Bronchial epithelial cell (primary cell): ENCODE data around the gene CTSC. TPM values are rescaled to one million over a fixed set of nuclear protein-coding genes. Genes with fewer than 3 reads are reported as not detected.

ENCODE experiments used
- DNase-seq: peaks from one replicate; pipeline ENCODE4 v3.0.0-alpha.2; 2010; ENCODE audit warnings: low read depth
- FAIRE-seq: peaks from 2 replicates; lab custom pipeline; 2011; peaks lifted over from hg19 to GRCh38; lab: Jason Lieb, UNC
- H3K27me3 ChIP-seq: 2 replicates; pipeline ENCODE4 v1.5.1; 2011; ENCODE audit warnings: low read length; ENCODE audit not compliant: control insufficient read depth, insufficient read depth
- H3K36me3 ChIP-seq: 2 replicates; pipeline ENCODE4 v1.5.1; 2011; ENCODE audit warnings: low read length; ENCODE audit not compliant: control insufficient read depth, insufficient read depth
- H3K4me3 ChIP-seq: 2 replicates; pipeline ENCODE4 v1.5.1; 2011; ENCODE audit warnings: mild to moderate bottlenecking, low read depth, low read length, control low read depth
- total RNA-seq: library from RNA; depleted of rRNA; stranded (reverse); fragments of >200 nt; gene quantifications from 2 replicates; pipeline ENCODE4 v1.2.1, GENCODE V29; 2014
- TF ChIP-seq, protein P1 (sequence below): IDR thresholded peaks from 2 replicates; pipeline ENCODE4 v1.5.1; 2011; ENCODE audit warnings: mild to moderate bottlenecking, moderate library complexity, low read length, control low read depth, inconsistent platforms; ENCODE audit not compliant: insufficient read depth, severe bottlenecking

The CTSC gene
- total RNA-seq, 1 donor from 2014 or later, result 80.8 TPM

- peak; percentile 31 for DNase-seq
- H3K36me3 ChIP-seq, result peaks cover 1% of the 10 kb centered on the region
- TF ChIP-seq, protein P1, sequence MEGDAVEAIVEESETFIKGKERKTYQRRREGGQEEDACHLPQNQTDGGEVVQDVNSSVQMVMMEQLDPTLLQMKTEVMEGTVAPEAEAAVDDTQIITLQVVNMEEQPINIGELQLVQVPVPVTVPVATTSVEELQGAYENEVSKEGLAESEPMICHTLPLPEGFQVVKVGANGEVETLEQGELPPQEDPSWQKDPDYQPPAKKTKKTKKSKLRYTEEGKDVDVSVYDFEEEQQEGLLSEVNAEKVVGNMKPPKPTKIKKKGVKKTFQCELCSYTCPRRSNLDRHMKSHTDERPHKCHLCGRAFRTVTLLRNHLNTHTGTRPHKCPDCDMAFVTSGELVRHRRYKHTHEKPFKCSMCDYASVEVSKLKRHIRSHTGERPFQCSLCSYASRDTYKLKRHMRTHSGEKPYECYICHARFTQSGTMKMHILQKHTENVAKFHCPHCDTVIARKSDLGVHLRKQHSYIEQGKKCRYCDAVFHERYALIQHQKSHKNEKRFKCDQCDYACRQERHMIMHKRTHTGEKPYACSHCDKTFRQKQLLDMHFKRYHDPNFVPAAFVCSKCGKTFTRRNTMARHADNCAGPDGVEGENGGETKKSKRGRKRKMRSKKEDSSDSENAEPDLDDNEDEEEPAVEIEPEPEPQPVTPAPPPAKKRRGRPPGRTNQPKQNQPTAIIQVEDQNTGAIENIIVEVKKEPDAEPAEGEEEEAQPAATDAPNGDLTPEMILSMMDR, result no peak
- no peak for FAIRE-seq
- H3K4me3 ChIP-seq, result no peak overlapping the region
- H3K27me3 ChIP-seq, result no peaks in the 10 kb centered on the region
Observed at GRCh38 chr11:88292171-88292843, 45.2 kb downstream of the CTSC start.

DNA sequence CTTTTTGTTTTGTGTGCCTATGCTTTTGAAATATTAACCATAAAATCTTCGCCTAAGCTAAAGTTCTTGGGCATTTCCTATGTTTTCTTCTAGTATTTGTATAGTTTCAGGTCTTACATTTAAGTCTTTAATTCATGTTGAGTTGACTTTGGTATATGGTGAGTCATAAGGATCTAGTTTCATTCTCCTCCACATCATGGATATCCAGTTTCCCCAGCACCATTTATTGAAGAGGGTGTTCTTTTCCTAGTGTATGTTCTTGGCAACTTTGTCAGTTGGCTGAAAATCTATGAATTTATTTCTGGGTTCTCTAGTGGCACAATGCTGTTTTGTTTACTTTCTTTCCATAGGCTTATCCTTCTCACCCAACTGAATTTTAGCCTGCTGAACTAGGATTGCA lies 49.0 kb downstream of the CTSC start:
- Histone ChIP-seq H3K4me3 (no peak overlapping the region), H3K36me3 (no peaks in the 10 kb centered on the region), H3K27me3 (no peaks in the 10 kb centered on the region)
- TF ChIP-seq, protein P1, result no peak
- FAIRE-seq, result no peak
- peak; percentile 64 for DNase-seq

- Histone ChIP-seq H3K36me3 (no peaks in the 10 kb centered on the region), H3K27me3 (no peaks in the 10 kb centered on the region), H3K4me3 (no peak overlapping the region)
- TF ChIP-seq, protein P1, result no peak
- DNase-seq (no peak), FAIRE-seq (no peak)
Observed at GRCh38 chr11:88284336-88285050, 53.0 kb downstream of the CTSC start.

GRCh38 chr11:88282747-88283515 lies 54.6 kb downstream of the CTSC start:
- TF ChIP-seq, protein P1, result no peak
- Histone ChIP-seq H3K36me3 (no peaks in the 10 kb centered on the region), H3K4me3 (no peak overlapping the region), H3K27me3 (no peaks in the 10 kb centered on the region)
- FAIRE-seq (no peak), DNase-seq (no peak)

- no peak for FAIRE-seq
- Histone ChIP-seq H3K27me3 (no peaks in the 10 kb centered on the region), H3K36me3 (no peaks in the 10 kb centered on the region), H3K4me3 (no peak overlapping the region)
- DNase-seq, result peak; percentile 34
- TF ChIP-seq, protein P1, result peak; percentile 29
Observed at GRCh38 chr11:88281317-88281712, 56.2 kb downstream of the CTSC start.
